ENCODE measurements around the gene IRGC. TPM values are rescaled to one million over a fixed set of nuclear protein-coding genes. Genes with fewer than 3 reads are reported as not detected.

Gene IRGC
- total and polyA plus RNA-seq, 2 of the 13 experiments (the other 11 are each of a cell fraction or from before 2014, with no cell fraction given), result not detected

DNA sequence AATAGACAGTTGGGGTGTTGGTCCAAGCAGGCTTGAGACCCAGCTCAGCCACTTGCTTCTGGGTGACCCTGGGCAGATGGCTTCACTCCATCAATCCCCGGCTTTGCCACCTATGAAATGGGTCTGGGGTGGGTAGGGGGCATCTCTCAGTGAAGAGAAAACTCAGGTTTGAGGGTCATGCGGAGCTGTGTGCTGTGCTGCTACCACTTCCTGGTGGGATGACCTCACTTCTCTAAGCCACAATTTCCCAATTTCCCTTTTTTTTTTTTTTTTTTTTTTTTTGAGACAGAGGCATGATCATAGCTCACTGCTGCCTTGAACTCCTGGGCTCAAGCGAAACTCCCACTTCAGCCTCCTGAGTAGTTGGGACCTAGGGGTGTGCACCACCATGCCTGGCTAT lies 41.3 kb upstream of the IRGC start:
- ChIA-PET POLR2A (interaction anchor here (1.2 kb wide), 1 partner anchor 80 kb away, joined by 3 read pairs; the partner anchor contains the start of gene SMG9), CTCF (ENCODE audit: low intra/inter-chr PET ratio, low total read pairs) (no interaction called here)
- FAIRE-seq, result no peak
- no TSS peak for BruUV-seq (replicated peaks)
- no peak for DNase-seq (ENCODE audit: low spot score)
- no peak overlapping the region for H3K4me3 ChIP-seq (replicated peaks in 1 of 3; ENCODE audit: insufficient read depth in 1 of 3, low read depth in 2 of 3, low read length in 3 of 3)
- H3K27me3 ChIP-seq (ENCODE audit: control insufficient read depth in 1 of 2, insufficient read depth in 2 of 2, low read length in 2 of 2), result peaks cover 0 to 19% of the 10 kb centered on the region in 2 experiments; a peak in 3 of 5 replicates
- peaks cover 20% of the 10 kb centered on the region for H3K4me1 ChIP-seq (ENCODE audit: insufficient read depth, low read length)
- no peak overlapping the region for H3K9ac ChIP-seq (ENCODE audit: insufficient read depth, low read depth, low read length)
- no peak overlapping the region for H2AFZ ChIP-seq (ENCODE audit: low read length)
- no peaks in the 10 kb centered on the region for H3K9me3 ChIP-seq (ENCODE audit: low read length)
- 35% methylated on average over 3 of the region's 3 CpGs for WGBS (ENCODE audit: low lambda C conversion rate)
- no peaks in the 10 kb centered on the region for H3K79me2 ChIP-seq (ENCODE audit: insufficient read depth, low read length)
- H3K4me2 ChIP-seq (ENCODE audit: low read depth, low read length), result no peak overlapping the region
- H4K20me1 ChIP-seq (ENCODE audit: insufficient read depth, low read length), result no peaks in the 10 kb centered on the region
- H3K27ac ChIP-seq (ENCODE audit: extremely low read length, insufficient read depth, low read length), result no peak overlapping the region
- in situ Hi-C loops (cut with HindIII; ENCODE audit: extremely low pct_ligation_motif_present, low pct_unique_long_range_greater_than_20kb), result no loop called here
- intact Hi-C loops (cut with micrococcal nuclease; ENCODE audit: unreplicated experiment), result no loop called here
- ATAC-seq, result no peak
- TF ChIP-seq, protein P1, sequence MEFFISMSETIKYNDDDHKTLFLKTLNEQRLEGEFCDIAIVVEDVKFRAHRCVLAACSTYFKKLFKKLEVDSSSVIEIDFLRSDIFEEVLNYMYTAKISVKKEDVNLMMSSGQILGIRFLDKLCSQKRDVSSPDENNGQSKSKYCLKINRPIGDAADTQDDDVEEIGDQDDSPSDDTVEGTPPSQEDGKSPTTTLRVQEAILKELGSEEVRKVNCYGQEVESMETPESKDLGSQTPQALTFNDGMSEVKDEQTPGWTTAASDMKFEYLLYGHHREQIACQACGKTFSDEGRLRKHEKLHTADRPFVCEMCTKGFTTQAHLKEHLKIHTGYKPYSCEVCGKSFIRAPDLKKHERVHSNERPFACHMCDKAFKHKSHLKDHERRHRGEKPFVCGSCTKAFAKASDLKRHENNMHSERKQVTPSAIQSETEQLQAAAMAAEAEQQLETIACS (CRISPR knock-in tag; IDR thresholded peaks at IDR 0.05), result no peak
- TF ChIP-seq, protein P2, sequence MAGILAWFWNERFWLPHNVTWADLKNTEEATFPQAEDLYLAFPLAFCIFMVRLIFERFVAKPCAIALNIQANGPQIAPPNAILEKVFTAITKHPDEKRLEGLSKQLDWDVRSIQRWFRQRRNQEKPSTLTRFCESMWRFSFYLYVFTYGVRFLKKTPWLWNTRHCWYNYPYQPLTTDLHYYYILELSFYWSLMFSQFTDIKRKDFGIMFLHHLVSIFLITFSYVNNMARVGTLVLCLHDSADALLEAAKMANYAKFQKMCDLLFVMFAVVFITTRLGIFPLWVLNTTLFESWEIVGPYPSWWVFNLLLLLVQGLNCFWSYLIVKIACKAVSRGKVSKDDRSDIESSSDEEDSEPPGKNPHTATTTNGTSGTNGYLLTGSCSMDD (CRISPR knock-in tag; IDR thresholded peaks at IDR 0.05), result no peak
- TF ChIP-seq NFRKB (IDR thresholded peaks at IDR 0.05) (no peak), RNF2 (conservative IDR thresholded peaks at IDR 0.05; ENCODE audit: low read depth) (no peak), ZNF496 (CRISPR knock-in tag; IDR thresholded peaks at IDR 0.05; ENCODE audit: insufficient replicate concordance) (no peak), HHEX (CRISPR knock-in tag; IDR thresholded peaks at IDR 0.05) (no peak), FOXJ3 (CRISPR knock-in tag; IDR thresholded peaks at IDR 0.05; ENCODE audit: borderline replicate concordance) (no peak), ZKSCAN1 (IDR thresholded peaks at IDR 0.05; ENCODE audit: low read length) (no peak), NAIF1 (CRISPR knock-in tag; IDR thresholded peaks at IDR 0.05; ENCODE audit: borderline replicate concordance) (no peak), EP300 (IDR thresholded peaks at IDR 0.05; ENCODE audit: low read depth in 2 of 2, low read length in 2 of 2) (no peak), EP300 (CRISPR knock-in tag; IDR thresholded peaks at IDR 0.05; ENCODE audit: borderline replicate concordance) (no peak), PLRG1 (conservative IDR thresholded peaks at IDR 0.05) (no peak), NRL (CRISPR knock-in tag; IDR thresholded peaks at IDR 0.05; ENCODE audit: borderline replicate concordance) (no peak)
- TF ChIP-seq, protein P3, sequence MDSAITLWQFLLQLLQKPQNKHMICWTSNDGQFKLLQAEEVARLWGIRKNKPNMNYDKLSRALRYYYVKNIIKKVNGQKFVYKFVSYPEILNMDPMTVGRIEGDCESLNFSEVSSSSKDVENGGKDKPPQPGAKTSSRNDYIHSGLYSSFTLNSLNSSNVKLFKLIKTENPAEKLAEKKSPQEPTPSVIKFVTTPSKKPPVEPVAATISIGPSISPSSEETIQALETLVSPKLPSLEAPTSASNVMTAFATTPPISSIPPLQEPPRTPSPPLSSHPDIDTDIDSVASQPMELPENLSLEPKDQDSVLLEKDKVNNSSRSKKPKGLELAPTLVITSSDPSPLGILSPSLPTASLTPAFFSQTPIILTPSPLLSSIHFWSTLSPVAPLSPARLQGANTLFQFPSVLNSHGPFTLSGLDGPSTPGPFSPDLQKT (CRISPR knock-in tag; IDR thresholded peaks at IDR 0.05; ENCODE audit: borderline replicate concordance), result no peak
- H3K36me3 ChIP-seq (replicated peaks in 1 of 2; ENCODE audit: control insufficient read depth in 1 of 2, insufficient read depth in 2 of 2, low read length in 2 of 2), result no peaks in the 10 kb centered on the region

All from HepG2 (cell line).